RWPE1 (cell line): Measurements from ENCODE around the gene SRSF11.

Experiments used
- CTCF ChIA-PET: fragments of 350-600 bp; sonication (Branson Sonifier 250); formaldehyde crosslinking; extraction: SDS; loops from one replicate; lab custom pipeline; 2021; lab: Yijun Ruan, JAX
- POLR2A ChIA-PET: fragments of 400-600 bp; formaldehyde crosslinking; extraction: SDS; loops from one replicate; lab custom pipeline; 2020; ENCODE audit warnings: antibody characterized with exemption; ENCODE audit not compliant: low non-redundant PET; lab: Yijun Ruan, JAX
- DNase-seq: peaks from one replicate; pipeline ENCODE4 v3.0.0; 2012; ENCODE audit warnings: low spot score
- H3K27ac ChIP-seq: fragments of 450-650 bp; 2 replicates; pipeline ENCODE4 v1.5.1; 2017
- TF ChIP-seq, protein P1 (sequence below): fragments of 450-650 bp; conservative IDR thresholded peaks from 2 replicates; pipeline ENCODE4 v1.5.1; 2017; ENCODE audit warnings: low read depth, mild to moderate bottlenecking

SRSF11 gene

GRCh38 chr1:70290218-70290617 lies 69.0 kb downstream of the SRSF11 start:
- ChIA-PET POLR2A (no interaction called here), CTCF (no interaction called here)
- TF ChIP-seq, protein P1, sequence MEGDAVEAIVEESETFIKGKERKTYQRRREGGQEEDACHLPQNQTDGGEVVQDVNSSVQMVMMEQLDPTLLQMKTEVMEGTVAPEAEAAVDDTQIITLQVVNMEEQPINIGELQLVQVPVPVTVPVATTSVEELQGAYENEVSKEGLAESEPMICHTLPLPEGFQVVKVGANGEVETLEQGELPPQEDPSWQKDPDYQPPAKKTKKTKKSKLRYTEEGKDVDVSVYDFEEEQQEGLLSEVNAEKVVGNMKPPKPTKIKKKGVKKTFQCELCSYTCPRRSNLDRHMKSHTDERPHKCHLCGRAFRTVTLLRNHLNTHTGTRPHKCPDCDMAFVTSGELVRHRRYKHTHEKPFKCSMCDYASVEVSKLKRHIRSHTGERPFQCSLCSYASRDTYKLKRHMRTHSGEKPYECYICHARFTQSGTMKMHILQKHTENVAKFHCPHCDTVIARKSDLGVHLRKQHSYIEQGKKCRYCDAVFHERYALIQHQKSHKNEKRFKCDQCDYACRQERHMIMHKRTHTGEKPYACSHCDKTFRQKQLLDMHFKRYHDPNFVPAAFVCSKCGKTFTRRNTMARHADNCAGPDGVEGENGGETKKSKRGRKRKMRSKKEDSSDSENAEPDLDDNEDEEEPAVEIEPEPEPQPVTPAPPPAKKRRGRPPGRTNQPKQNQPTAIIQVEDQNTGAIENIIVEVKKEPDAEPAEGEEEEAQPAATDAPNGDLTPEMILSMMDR: no peak
- DNase-seq: no peak
- no peak overlapping the region for H3K27ac ChIP-seq

DNA sequence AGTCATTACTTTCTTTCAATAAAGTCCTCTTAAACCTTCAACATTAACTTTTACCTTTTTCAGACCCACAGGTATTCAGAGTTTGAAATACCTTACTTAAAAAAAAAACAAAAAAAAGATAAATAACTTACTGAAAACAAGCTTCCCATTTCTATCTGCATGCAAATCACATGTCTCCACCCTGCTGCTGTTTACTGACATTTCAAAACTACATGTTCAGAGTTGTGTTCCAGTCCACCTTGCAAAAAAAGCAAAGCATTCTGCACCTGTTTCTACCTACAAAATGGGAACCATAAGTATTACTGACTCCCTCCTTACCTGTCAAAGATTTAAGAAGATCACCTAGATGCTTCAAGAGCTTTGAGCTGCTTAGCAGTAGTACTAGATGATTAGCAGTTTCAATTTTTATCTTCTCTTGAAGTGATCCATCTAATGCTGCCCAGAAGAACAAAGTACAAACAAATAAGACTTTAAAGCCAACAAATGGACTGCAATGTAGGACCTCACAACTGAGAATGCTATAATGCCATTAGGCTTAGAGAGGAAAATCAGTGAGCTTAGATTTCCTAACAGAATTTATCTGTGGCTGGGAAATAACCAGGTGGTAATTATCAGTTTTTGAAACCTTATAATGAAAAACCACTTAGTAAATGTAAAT lies 72.1 kb downstream of the SRSF11 start:
- DNase-seq: no peak
- CTCF ChIA-PET: no interaction called here
- TF ChIP-seq, protein P1: no peak
- H3K27ac ChIP-seq: no peak overlapping the region
- POLR2A ChIA-PET: no interaction called here

DNA sequence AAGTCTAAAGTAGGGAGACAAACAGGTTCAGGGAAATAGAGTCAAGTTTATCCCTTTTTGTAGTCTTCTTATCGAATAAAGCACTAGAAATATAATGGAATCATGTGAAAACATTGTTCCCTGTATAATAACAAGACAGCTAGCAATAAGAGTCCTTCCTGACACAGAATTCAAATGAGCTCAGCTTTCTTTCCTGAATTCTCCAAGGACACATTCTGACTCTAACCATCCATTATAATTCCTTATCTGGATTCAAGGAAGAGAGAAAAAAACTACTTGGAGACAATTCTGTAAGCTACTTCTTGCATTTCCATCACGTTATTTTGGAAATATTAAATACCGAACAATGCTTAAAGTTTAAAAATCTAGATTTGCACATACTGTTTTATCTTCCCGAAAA lies 74.6 kb downstream of the SRSF11 start:
- TF ChIP-seq, protein P1: no peak
- no peak for DNase-seq
- H3K27ac ChIP-seq: no peak overlapping the region
- POLR2A ChIA-PET: no interaction called here
- CTCF ChIA-PET: no interaction called here

- no peak overlapping the region for H3K27ac ChIP-seq
- DNase-seq: no peak
- TF ChIP-seq, protein P1: no peak
- CTCF ChIA-PET: no interaction called here
- POLR2A ChIA-PET: no interaction called here
Measured at GRCh38 chr1:70299472-70299871, 78.3 kb downstream of the SRSF11 start.
